Activated T-cell treated with anti-CD3 and anti-CD28 coated beads, Interleukin-2, amount 50 U/mL, for 48 hours (primary cell): ENCODE results near the gene DLGAP1.
"Not testable (repeated sequence)": the region's sequence is repeated elsewhere in the genome, so short reads cannot be mapped to it uniquely, and the experiment has no call there.

Source experiments
- DNase-seq, 2 experiments: peaks; one replicate each; pipeline ENCODE4 v3.0.0-alpha.2; 2020

The DLGAP1 gene

DNA sequence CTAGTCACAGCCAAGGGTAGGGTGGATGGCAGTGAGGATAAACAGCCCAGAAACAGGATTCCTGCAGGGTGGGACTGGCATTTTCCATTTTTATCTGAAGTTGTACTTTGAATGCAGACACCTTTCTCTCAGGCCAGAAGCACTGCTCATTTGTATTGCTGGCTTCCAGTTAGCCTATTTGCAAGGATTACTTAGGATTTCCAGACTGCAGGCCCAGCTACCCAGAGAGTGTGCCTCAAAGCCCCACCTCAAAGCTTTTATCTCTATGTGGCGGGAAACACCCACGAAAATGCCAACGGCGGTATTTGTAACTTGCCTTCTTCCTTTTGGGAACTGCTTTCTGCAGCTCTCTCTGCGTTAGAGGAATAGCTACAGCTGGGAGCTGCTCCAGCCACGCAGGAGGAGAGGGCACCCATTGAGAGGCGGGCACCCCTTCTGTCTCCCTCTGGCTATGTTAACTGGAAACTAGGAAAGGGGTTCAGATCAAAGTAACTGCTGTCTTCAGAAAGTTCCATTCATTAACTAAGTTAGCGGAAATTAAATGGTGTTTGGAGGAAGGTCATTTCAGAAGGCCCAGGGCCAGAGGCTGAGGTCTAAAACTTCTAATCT lies 860.2 kb downstream of the DLGAP1 start:
- peak; percentile 62 to 66 for DNase-seq

DNA sequence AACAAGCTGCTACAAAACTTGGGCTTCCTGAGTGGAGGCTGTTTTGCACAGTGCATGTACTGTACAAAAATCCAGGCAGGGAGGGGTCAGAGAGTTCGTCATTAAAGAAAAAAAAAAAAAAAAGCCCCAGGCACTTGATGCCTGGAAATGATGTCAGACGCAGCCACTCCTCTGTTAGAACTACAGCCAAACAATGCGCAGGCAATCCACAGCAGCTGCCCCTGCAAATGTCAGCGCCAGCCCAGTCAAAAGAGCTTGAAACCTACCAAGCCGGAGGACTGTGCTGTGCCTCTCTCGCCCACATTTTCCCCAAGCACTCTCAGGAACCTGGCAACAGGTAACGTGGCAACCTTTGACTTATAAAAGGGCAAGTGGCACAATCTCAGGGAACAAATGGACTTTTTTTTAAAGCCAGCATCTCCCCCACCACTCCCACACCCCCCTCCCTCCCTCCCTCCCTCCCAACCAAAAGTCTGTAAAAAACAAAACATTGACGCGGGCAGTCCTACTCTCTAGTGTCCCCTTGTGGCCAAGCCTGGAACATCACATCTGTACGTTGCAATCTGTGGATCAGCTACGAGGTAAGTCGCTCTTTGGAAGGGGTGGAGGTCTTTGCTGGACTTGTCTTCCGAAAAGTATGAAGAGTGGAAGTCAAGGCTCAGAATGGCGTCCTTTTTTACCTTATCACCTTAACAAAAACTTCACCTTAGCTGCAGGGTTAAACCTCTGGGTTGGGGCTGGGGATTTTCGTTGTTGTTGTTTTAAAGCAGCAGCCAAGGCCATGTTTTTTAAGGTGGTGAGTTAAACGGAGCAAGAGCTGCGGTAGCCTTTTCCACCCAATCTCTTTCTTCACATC lies 861.0 kb downstream of the DLGAP1 start:
- DNase-seq, result peak; percentile 93 to 94

DNA sequence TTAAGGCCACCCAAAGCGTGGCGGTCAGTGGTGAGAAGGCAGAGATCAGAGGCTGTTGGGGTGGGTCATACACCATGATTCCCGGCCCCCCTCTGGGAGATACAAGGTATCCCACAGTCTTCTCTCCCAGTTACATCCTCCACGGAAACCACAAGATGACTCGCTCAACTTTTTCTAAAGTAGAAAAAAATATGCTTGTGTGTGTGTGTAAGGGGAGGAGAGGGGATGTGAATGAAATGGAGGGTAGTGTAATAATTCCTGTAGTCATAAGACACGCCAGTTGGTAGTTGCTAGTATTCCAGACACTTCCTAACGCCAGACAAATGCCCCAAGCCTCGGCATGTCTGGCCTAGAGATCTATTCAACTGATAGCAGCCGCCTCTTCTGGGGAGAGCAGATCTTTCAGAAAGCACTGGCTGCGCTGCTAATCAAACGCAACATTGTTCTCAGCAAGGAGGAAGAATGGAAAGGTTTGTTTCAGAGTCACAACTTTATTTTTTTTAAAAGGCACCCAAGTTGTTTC lies 861.7 kb downstream of the DLGAP1 start:
- DNase-seq, result peak; percentile 53 to 59

DNA sequence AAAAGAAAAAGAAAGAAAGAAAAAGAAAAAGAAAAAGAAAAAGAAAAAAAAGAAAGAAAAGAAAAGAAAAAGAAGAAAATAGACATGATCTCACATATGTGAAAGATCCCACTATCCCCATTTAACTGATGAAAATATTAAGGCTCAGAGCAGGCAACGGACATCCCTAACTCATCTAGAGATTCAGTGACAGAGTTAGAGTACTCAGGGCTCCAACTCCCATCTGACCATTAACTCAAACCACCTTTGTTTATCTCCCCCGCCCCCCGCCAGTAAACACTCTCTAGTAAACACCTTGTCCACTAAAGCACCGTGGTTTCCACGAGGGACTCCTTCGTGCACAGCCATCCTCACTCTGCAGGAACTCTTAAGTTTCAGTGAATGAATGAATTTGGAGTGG lies 862.2 kb downstream of the DLGAP1 start:
- no peak for DNase-seq

DNA sequence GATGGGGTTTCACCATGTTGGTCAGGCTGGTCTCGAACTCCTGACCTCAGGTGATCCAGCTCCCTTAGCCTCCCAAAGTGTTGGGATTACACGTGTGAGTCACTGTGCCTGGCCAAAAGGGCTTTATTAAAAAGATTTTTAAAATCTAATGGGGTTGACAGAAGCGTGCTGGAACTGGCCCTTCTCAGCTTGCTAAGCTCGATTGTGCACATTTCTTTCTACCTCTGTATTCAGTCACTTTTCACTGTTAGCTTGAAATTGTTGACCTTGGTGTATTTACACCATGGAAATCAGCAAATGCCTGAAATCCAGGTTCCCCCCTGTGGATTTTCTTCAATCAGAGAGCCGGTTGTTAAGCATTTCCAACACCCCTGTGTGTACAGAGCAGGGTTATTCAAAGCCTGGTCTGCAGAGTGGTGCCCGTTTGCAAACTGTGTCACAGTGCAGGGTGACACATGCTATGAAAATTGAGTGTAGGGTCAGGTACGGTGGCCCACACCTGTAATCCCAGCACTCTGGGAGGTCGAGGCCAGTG lies 864.9 kb downstream of the DLGAP1 start:
- no peak for DNase-seq

DNA sequence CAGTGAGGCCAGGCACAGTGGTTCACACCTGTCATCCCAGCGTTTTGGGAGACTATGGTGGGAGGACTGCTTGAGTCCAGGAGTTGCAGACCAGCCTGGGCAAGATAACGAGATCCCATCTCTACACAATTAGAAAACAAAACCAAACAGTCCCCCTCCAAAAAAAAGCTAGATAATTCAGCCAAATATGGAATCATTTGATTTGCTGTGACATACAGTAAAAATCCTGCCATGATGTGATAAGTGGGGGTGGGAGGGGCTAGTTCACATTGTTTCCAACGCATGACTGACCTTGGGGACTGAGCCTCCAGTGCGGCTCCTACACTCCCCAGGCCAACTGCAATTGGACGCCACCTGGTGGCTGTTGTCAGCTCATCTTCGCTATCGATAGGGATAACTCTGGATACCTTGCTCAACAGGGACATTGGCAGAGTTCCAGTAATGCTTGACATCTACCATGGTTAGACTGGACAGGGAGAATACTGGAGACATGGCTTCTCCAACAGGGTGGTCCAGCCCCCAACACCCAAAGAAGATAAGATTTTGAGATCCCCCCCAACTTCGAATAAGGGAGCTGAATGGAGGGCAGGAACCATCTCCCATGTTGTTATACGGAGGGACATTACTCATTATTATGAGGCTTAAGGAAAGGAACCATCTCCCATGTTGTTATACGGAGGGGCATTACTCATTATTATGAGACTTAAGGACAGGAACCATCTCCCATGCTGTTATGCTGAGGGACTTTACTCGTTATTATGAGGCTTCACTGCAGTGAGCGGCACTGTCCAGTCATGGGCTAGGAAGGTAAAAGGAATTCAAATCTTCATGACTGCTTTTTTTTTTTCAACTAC lies 869.2 kb downstream of the DLGAP1 start:
- peak; percentile 82 to 83 for DNase-seq

DNA sequence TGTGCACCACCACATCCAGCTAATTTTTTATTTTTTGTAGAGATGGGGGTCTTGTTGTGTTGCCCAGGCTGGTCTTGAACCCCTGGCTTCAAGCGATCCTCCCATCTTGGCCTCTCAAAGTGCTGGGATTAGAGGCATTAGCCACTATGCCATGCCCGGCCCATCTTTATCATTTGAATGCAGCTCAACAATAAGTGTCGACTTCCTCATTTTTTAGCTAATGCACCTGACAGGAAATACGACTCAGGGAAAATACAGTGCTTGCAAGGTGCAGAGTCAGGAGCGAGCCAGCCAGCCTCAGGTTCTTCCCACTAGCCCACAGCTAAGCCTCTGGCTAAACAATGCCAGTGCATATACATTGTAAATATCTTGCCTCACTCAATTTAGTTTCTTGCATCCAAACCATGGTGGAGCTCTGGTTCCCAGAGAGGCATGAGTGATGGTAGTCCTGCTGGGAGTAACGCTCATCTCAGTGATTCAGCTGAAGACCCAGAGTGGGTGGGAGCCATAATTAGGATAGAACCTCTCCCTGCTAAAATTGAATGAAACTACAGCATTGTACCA lies 870.1 kb downstream of the DLGAP1 start:
- DNase-seq, result no peak

DNA sequence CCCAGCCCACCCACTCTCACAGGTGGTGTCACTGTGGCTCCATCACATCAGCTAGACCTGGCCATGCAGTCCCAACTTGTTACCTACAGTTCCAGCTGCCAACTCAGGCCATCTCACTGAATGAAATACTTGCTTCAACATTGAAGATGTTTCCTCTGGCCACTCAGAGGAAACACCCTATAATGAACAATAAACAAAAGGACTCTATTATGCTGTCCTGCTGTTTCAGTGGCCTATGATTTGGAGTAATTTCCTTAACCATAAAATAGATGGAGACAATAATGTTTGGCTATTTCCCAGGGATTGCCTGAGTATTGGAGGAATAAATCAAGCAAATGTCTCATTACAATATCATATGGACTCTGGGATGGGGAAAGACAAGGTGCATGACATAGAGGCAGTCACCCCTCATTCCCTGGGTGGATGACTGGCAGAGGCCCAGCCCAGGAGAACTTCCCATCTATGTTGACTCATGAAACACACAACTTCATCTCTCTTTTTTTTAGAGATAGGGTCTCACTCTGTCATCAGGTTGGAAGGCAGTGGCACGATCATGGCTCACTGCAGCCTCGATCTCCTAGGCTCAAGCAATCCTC lies 870.7 kb downstream of the DLGAP1 start:
- no peak for DNase-seq

DNA sequence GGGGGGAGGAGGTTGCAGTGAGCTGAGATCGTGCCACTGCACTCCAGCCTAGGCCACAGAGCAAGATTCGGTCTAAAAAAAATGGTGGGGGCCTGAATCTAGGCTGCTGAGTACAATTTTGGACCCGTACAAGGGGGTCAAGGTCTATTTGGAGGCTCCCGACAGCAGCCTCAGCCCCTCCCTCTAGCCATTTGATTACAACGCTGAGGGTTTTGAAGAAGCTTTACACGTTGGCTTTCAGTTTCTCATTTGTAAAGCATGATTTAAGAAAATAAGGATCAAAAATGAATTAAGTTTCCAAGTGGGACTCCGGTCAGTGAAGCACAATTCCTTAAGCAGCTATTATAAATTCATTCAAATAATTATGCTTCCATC lies 871.2 kb downstream of the DLGAP1 start:
- DNase-seq, result no peak

DNA sequence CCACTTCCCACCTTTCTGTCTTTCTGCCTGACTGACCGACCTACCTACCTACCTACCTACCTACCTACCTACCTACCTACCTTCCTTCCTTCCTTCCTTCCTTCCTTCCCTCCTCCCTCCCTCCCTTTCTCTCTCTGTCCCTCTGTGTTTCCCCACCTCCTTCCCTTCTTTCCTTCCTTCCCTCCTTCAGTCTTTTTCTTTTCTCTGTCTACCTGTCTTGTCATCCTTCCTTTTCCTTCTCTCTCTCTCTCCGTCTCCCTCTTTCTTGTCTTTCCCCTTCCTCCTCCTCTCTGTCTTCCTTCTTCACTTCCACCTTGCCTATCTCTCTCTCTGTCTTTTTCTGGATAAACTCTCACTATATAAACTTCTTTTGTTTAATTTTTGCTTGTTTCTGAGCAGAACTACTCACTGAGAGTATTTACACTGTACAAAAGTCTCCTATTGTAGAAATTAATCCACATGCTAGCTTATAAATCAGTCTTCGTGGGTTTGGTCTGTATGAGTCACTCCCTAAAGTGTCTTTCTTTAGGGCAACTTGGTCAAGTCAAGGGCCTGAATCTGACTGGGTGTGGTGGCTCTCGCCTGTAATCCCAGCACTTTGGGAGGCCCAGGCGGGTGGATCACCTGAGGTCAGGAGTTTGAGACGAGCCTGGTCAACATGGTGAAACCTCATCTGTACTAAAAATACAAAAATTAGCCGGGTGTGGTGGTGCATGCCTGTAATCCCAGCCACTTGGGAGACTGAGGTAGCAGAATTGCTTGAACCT lies 871.8 kb downstream of the DLGAP1 start:
- DNase-seq, result not testable (repeated sequence)

DNA sequence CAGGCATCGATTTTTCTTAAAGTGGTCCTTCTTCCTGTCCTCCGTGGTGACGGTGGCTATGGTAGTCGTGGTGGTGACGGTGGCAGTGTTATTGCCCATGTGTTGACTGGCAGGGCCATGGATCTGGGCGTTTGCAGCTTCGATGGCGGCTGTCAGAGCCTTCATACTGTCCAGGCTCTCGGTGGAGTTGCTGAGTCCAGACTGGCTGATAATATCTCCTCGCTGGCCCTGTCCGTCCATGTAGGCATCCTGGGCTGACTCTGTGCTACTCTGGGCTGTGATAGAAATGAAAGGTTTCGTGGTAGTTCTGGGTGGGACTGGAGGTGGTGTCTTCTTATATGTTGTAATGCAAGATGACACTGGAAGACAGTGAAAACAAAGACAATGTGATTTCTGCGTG lies 873.2 kb downstream of the DLGAP1 start:
- DNase-seq, result no peak

DNA sequence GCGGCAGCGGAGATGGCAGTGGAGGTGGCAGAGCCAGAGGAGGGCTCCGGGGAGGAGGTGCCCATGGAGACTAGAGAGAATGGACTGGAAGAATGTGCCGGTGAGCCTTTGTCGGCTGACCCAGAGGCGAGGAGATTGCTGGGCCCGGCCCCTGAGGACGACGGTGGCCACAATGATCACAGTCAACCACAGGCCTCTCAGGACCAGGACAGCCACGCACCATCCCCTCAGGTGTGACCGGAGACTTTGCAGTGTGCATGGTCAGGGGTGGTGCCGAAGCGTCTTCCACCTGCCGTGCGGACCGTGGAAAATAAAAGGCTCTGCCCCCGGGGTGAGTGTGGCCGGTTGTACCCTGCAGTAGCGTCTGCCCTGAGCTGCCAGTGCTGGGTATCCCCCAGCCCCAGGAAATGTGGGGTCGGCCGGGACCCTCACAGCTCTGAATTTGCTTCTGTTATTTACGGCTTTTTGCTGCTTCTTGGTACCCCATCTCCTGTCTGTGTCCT lies 874.5 kb downstream of the DLGAP1 start:
- not testable (repeated sequence) for DNase-seq

DNA sequence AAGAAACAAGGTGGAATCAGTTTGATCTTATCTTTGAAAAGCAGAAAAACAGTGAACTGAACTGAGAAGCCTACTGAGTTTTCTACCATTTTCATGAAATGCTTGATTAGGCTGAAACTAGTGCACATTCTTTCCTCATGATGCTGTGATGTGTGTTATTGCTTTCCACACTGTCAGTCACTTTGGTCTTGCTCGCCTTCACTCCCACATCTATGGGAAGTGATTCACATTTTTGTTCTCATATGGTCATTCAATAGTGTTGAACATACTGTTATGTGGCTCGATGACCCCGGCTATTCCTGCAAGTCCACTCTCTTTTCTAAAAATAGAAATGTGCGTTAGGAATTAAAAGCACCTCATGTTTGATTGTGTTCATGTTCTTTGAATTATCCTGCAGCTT lies 875.4 kb downstream of the DLGAP1 start:
- DNase-seq, result no peak

DNA sequence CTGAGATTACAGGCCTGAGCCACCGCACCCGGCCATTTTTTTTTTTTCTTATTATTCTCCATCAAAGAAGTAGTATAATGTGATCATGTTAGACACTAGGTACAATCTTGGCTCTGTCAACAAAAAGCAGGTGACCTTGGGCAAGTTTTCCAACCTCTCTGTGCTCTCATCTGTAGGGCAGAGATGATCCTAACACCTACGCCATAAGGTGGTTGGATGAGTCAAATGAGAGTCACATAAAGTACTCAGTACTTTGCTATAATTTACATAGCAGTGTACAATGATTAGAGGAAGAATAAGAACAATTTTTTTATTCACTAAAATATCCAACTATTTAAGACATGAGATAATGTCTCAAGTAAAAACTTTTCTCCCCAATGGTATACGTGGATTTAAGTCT lies 876.5 kb downstream of the DLGAP1 start:
- no peak for DNase-seq

DNA sequence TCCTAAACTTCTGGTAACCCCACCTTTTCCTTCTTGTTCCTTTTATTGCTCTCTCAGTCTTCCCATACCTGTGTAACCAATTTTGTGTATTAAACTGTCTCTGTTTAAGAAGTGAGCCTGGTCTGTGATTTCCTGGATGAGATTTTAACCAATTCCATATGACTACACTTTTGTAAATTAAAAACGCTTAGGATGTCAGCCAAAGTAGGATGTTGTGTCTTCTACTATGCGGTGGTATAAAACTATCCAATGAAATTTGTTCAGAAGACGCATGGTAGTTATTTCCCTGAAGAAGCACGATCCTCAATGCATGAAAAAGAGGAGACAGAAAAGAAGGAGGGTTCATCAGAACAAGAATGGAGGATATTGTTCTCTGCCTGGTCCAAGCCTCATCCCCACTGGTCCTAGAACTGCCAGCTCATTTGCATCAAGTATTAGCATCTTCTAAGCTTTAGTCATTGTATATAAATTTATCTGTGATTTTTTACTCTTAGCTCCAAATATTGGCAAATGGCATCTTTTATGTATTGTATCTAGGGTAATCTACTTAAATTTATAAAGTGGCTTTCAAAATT lies 877.7 kb downstream of the DLGAP1 start:
- DNase-seq, result no peak

DNA sequence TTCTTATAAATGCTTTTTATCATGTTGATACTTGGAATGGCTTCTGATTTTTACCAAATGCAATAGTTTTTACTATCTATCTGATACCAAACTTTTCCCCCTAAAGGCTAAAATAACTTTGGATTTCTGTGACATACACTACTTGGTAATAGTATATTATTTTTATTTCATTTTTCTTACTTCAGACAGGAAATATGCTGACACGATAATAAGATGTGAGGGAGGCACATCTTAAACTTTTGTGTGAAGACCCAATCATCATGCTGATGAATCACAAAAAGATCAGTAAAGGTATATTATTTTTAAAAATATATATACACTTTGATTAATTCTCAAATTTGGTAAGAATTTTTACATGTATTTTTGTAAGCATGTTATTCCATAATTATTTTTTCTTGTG lies 882.3 kb downstream of the DLGAP1 start:
- DNase-seq, result no peak

DNA sequence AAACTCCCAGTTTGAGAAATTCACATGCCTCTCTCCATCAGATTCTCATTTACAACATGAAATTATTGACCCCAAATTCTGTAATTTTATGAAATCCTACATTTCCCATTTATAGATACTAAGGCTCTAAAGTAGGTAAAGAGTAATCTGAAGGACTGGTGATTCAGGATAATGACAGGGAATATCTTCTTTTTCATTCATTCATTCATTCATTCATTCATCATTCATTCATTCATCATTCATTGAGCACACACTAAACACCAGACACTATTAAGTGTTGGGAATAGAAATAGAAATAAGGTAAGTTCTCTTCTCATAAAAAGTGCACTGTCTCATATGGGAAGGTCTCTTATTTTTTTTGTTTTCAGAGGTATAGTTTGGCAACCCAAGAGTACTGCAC lies 888.3 kb downstream of the DLGAP1 start:
- DNase-seq, result no peak

DNA sequence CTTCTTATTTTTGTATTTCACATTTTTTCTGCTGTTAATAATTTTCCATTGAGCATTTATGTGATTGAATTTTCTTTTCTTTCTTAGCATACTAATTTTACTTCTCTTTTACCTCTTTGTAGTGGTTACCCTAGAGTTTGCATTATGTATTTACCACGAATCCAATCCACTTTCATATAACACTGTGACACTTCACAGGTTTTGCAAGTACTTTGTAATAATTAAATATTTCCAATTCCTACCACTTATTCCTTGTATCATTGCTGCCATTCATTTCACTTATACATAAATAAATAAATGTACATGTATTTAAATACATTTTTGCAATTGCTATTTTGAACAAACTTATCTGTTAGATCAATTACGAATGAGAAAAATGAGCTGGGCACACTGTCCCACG lies 894.4 kb downstream of the DLGAP1 start:
- no peak for DNase-seq

DNA sequence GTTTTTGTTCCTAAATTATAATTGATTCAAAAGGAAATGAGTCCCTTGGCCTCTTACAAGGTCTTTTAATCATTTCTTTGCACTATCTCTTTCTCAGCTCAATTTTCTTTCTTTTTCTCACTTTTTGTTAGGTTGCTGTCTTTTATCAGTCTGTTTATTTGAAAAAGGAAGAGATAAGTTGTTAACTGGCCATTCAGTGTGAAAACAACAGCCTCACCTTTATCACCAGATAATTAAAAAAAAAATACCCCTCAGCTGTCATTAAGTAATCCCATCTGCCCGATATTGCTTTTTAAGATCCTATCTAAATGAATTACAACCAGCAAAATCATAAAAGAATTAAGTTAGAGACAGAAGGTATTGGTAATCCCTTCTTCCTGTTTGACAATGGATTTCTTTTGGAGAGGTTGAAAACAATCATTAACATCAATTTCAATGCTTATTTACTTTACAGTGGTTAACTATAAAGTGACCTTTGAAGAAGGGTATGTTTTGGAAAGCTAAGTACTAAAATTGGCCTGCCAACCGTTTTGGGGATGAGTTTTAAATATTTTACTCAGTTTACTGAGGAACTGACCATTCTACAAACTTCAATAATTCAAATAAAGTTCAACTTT lies 900.2 kb downstream of the DLGAP1 start:
- no peak for DNase-seq

DNA sequence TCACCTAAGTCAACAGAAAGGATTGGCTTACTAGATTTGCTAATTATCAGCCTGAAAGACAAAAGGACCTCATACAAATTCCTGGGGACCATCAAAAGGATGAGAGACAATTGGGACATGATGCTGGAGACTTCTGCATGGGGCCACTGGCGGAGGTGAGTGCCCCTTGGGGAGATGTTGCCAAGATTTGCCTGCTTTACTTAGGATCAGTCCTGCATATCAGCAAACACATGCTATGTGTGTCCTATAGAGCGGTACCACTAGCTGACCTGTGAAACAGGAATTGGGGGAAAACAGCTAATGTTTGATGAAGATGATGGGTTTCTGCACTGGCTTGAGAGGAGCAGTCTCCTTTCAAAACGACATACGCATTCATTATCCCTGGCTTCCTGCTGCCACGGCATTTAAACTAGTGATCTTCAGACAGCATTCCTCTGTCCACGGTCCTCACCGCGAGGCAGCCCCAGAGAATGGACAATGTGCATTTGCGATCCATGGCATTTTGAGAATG lies 901.0 kb downstream of the DLGAP1 start:
- no peak for DNase-seq
